Motor neuron (in vitro differentiated cells): ENCODE results near the gene SEC14L2. TPM values are rescaled to one million over a fixed set of nuclear protein-coding genes. Genes with fewer than 3 reads are reported as not detected.
A peak's percentile ranks its signal among the peaks of the same experiment; 100 is the strongest.
"Not testable (repeated sequence)": the region's sequence is repeated elsewhere in the genome, so short reads cannot be mapped to it uniquely, and the experiment has no call there.

Experiments
- ATAC-seq, 8 experiments: fragments of 200-7000 bp; cut with Tn5 transposase; replicated peaks in 6 of 8; 2 replicates each; pipeline ENCODE4 v1.8.0; 2021; ENCODE audit warnings: mild to moderate bottlenecking in 8 of 8, moderate library complexity in 8 of 8
- H3K27ac ChIP-seq, 2 donors: fragments of 250-450 bp; sonication (Bioruptor Pico); 2 replicates each; pipeline ENCODE4 v1.9.0; 2021; ENCODE audit warnings: antibody characterized with exemption in 2 of 2, mild to moderate bottlenecking in 2 of 2, moderate library complexity in 1 of 2
- H3K4me1 ChIP-seq, 2 donors: fragments of 250-450 bp; sonication (Bioruptor Pico); replicated peaks in 1 of 2; 2 replicates each; pipeline ENCODE4 v1.6.1; 2021; ENCODE audit warnings: antibody characterized with exemption in 2 of 2, mild to moderate bottlenecking in 2 of 2, moderate library complexity in 1 of 2
- H3K4me3 ChIP-seq, 5 donors: fragments of 250-450 bp; sonication (Bioruptor Pico); 2 replicates each; pipeline ENCODE4 v1.9.0; 2021; ENCODE audit warnings: antibody characterized with exemption in 5 of 5, mild to moderate bottlenecking in 5 of 5, moderate library complexity in 4 of 5
- WGBS, 10 experiments: fragments of 450-650 bp; shearing (Covaris generic); methylation state at CpG; one replicate each; pipeline ENCODE4 v1.0.0; 2022; 5-methylcytosine and 5-hydroxymethylcytosine counted together
- in situ Hi-C, 9 experiments: fragments of 400-800 bp; cut with MboI; loops; one replicate each; pipeline ENCODE4 v1.15.0; 2021; ENCODE audit warnings: low sequenced_read_pairs in 9 of 9, low pct_unique_long_range_greater_than_20kb in 2 of 9; ENCODE audit not compliant: unreplicated experiment in 9 of 9
- total RNA-seq, 8 experiments: library from RNA; unstranded; fragments of 300-600 nt; gene quantifications; 2 replicates each; pipeline versions ENCODE4 v1.2.3 to v1.2.4, GENCODE V29; 2022

Gene SEC14L2
- total RNA-seq, 8 experiments from 2014 or later: 2.0 to 17.3 (median 7.5) TPM

- H3K27ac ChIP-seq: no peak overlapping the region
- in situ Hi-C loops: loop anchor here in 4 of 9 experiments (25.0 kb wide), 1 partner anchor 287 kb away; no protein-coding TSS in a partner anchor
- WGBS, 10 experiments: 67 to 100% (median 92%) methylated on average over 1 to 3 of the region's 5 CpGs; no CpG with 5 or more reads in 5 of the 10 experiments
- H3K4me3 ChIP-seq: no peak overlapping the region
- H3K4me1 ChIP-seq: peaks cover 7 to 8% of the 10 kb centered on the region in 2 donors
- ATAC-seq: no peak
Observed at GRCh38 chr22:30399718-30400117, 2.9 kb downstream of the SEC14L2 start.

GRCh38 chr22:30400159-30400558, 3.3 kb downstream of the SEC14L2 start:
- no peak overlapping the region for H3K4me3 ChIP-seq
- 20 to 100% (median 60%) methylated on average over 1 of the region's 1 CpG; no CpG with 5 or more reads in 7 of the 10 experiments for WGBS, 10 experiments
- in situ Hi-C loops: no loop called here

GRCh38 chr22:30401024-30401423, 4.2 kb downstream of the SEC14L2 start:
- 67 to 100% (median 100%) methylated on average over 1 to 2 of the region's 3 CpGs; no CpG with 5 or more reads in 2 of the 10 experiments for WGBS, 10 experiments
- H3K4me3 ChIP-seq, ATAC-seq, H3K27ac ChIP-seq, H3K4me1 ChIP-seq, in situ Hi-C loops: not testable (repeated sequence)

More at GRCh38 chr22:30400159-30400558, 3.3 kb downstream of the SEC14L2 start:
- no peak for ATAC-seq
- H3K27ac ChIP-seq: no peak overlapping the region
- peaks cover 7 to 8% of the 10 kb centered on the region in 2 donors for H3K4me1 ChIP-seq

- no peak overlapping the region for H3K4me3 ChIP-seq
- peak in 1 of 8 experiments; percentile 14 for ATAC-seq
- peaks cover 7 to 8% of the 10 kb centered on the region in 2 donors for H3K4me1 ChIP-seq
- no peak overlapping the region for H3K27ac ChIP-seq
- WGBS, 10 experiments: 17 to 90% (median 67%) methylated on average over 1 to 3 of the region's 5 CpGs; no CpG with 5 or more reads in 2 of the 10 experiments
- in situ Hi-C loops: no loop called here
Observed at GRCh38 chr22:30402028-30402765, 5.4 kb downstream of the SEC14L2 start.

GRCh38 chr22:30402766-30403104, 5.9 kb downstream of the SEC14L2 start:
- ATAC-seq, in situ Hi-C loops, H3K4me3 ChIP-seq, H3K27ac ChIP-seq, H3K4me1 ChIP-seq: not testable (repeated sequence)
- 83 to 100% (median 90%) methylated on average over 1 to 5 of the region's 5 CpGs; no CpG with 5 or more reads in 3 of the 10 experiments for WGBS, 10 experiments

GRCh38 chr22:30404307-30404706, 7.5 kb downstream of the SEC14L2 start:
- H3K27ac ChIP-seq: no peak overlapping the region
- WGBS, 10 experiments: 40 to 100% (median 86%) methylated on average over 1 to 6 of the region's 6 CpGs; no CpG with 5 or more reads in 3 of the 10 experiments
- H3K4me3 ChIP-seq: no peak overlapping the region
- in situ Hi-C loops: no loop called here
- ATAC-seq: no peak
- no peaks in the 10 kb centered on the region for H3K4me1 ChIP-seq

- Histone ChIP-seq H3K4me3 (no peak overlapping the region), H3K4me1 (no peaks in the 10 kb centered on the region), H3K27ac (no peak overlapping the region)
- in situ Hi-C loops: no loop called here
- 73 to 100% (median 88%) methylated on average over 1 to 4 of the region's 4 CpGs; no CpG with 5 or more reads in 2 of the 10 experiments for WGBS, 10 experiments
- ATAC-seq: no peak
Observed at GRCh38 chr22:30405731-30406130, 8.9 kb downstream of the SEC14L2 start.

GRCh38 chr22:30406400-30406799, 9.6 kb downstream of the SEC14L2 start:
- no peak overlapping the region for H3K27ac ChIP-seq
- in situ Hi-C loops: no loop called here
- WGBS, 10 experiments: 60 to 100% (median 100%) methylated on average over 1 to 6 of the region's 6 CpGs
- H3K4me3 ChIP-seq: no peak overlapping the region
- ATAC-seq: no peak
- no peaks in the 10 kb centered on the region for H3K4me1 ChIP-seq

- in situ Hi-C loops: no loop called here
- peak in 4 of 8 experiments; percentile 20 to 98 (median 64) for ATAC-seq
- 78 to 98% (median 92%) methylated on average over 3 to 8 of the region's 13 CpGs; no CpG with 5 or more reads in 4 of the 10 experiments for WGBS, 10 experiments
- Histone ChIP-seq H3K4me3 (no peak overlapping the region), H3K27ac (no peak overlapping the region), H3K4me1 (no peaks in the 10 kb centered on the region)
Observed at GRCh38 chr22:30408388-30409102, 11.7 kb downstream of the SEC14L2 start.

GRCh38 chr22:30411780-30412179, 15.0 kb downstream of the SEC14L2 start:
- no peak for ATAC-seq
- 50 to 100% (median 87%) methylated on average over 1 to 3 of the region's 3 CpGs; no CpG with 5 or more reads in 4 of the 10 experiments for WGBS, 10 experiments
- H3K4me3 ChIP-seq: no peak overlapping the region
- no peak overlapping the region for H3K27ac ChIP-seq
- H3K4me1 ChIP-seq: no peaks in the 10 kb centered on the region
- in situ Hi-C loops: no loop called here

GRCh38 chr22:30413001-30413400, 16.2 kb downstream of the SEC14L2 start:
- Histone ChIP-seq H3K4me3 (no peak overlapping the region), H3K4me1 (no peaks in the 10 kb centered on the region), H3K27ac (no peak overlapping the region)
- 47 to 100% (median 87%) methylated on average over 1 to 4 of the region's 4 CpGs for WGBS, 10 experiments
- in situ Hi-C loops: no loop called here
- ATAC-seq: no peak

- ATAC-seq: peak in 2 of 8 experiments; percentile 24 to 34
- Histone ChIP-seq H3K27ac (no peak overlapping the region), H3K4me1 (no peaks in the 10 kb centered on the region), H3K4me3 (no peak overlapping the region)
- 7 to 100% (median 91%) methylated on average over 1 to 3 of the region's 5 CpGs; no CpG with 5 or more reads in 3 of the 10 experiments for WGBS, 10 experiments
- in situ Hi-C loops: no loop called here
Observed at GRCh38 chr22:30413745-30414524, 17.1 kb downstream of the SEC14L2 start.
